Measurements from ENCODE around the gene INKA2. TPM values are rescaled to one million over a fixed set of nuclear protein-coding genes. Genes with fewer than 3 reads are reported as not detected.

Gene INKA2
- total and polyA plus RNA-seq, 7 donors, result 1.2 to 5.4 (median 3.0) TPM

- intact Hi-C loops (cut with DNase I), result no loop called here
- H3K9me3 ChIP-seq, result no peaks in the 10 kb centered on the region
- no peak for DNase-seq
- peaks cover 0 to 26% (median 0%) of the 10 kb centered on the region in 4 donors for H3K36me3 ChIP-seq
- H3K4me1 ChIP-seq, result peaks cover 0 to 8% (median 0%) of the 10 kb centered on the region in 4 donors
- 85 to 88% methylated on average over 9 of the region's 9 CpGs for WGBS, 2 donors
- H3K4me3 ChIP-seq, result no peak overlapping the region
- TF ChIP-seq POLR2AphosphoS5 (IDR thresholded peaks at IDR 0.05), result no peak
- no peak for TF ChIP-seq EP300 (IDR thresholded peaks at IDR 0.05)
- TF ChIP-seq CTCF (IDR thresholded peaks at IDR 0.05), result no peak
- no peak for TF ChIP-seq POLR2A (IDR thresholded peaks at IDR 0.05)
- no peak overlapping the region for H3K27ac ChIP-seq
- no peaks in the 10 kb centered on the region for H3K27me3 ChIP-seq
Measured at GRCh38 chr1:111775966-111776365, 36.8 kb upstream of the INKA2 start.

- intact Hi-C loops (cut with DNase I), result no loop called here
- H3K9me3 ChIP-seq, result no peaks in the 10 kb centered on the region
- peak overlapping the region in 2 of 4 donors; percentile 2 to 12 for H3K27ac ChIP-seq
- peaks cover 0 to 6% (median 0%) of the 10 kb centered on the region in 4 donors for H3K4me1 ChIP-seq
- no peak overlapping the region for H3K4me3 ChIP-seq
- 90 to 91% methylated on average over 4 of the region's 4 CpGs for WGBS, 2 donors
- H3K36me3 ChIP-seq, result peaks cover 4 to 41% (median 5%) of the 10 kb centered on the region in 4 donors
- H3K27me3 ChIP-seq, result no peaks in the 10 kb centered on the region
- no peak for DNase-seq
- TF ChIP-seq POLR2A (IDR thresholded peaks at IDR 0.05) (no peak), POLR2AphosphoS5 (IDR thresholded peaks at IDR 0.05) (peak in 1 of 4 donors; percentile 16), CTCF (IDR thresholded peaks at IDR 0.05) (no peak)
Measured at GRCh38 chr1:111770916-111771315, 31.7 kb upstream of the INKA2 start.

GRCh38 chr1:111769517-111770146 lies 30.4 kb upstream of the INKA2 start:
- intact Hi-C loops (cut with DNase I), result loop anchor here (1.0 to 2.0 kb wide), 2 partner anchors 288 to 547 kb away; no protein-coding TSS in a partner anchor
- TF ChIP-seq CTCF (IDR thresholded peaks at IDR 0.05), result peak; percentile 79 to 83 (median 82)
- TF ChIP-seq POLR2A (IDR thresholded peaks at IDR 0.05), result no peak
- TF ChIP-seq POLR2AphosphoS5 (IDR thresholded peaks at IDR 0.05), result no peak
- no peak for TF ChIP-seq EP300 (IDR thresholded peaks at IDR 0.05)
- Histone ChIP-seq H3K4me3 (no peak overlapping the region), H3K4me1 (peaks cover 0 to 6% (median 0%) of the 10 kb centered on the region in 4 donors), H3K9me3 (no peaks in the 10 kb centered on the region), H3K27ac (no peak overlapping the region), H3K27me3 (no peaks in the 10 kb centered on the region), H3K36me3 (peaks cover 4 to 54% (median 9%) of the 10 kb centered on the region in 4 donors)
- no peak for DNase-seq
- WGBS, 2 donors, result 39 to 44% methylated on average over 6 of the region's 6 CpGs

- Histone ChIP-seq H3K27me3 (no peaks in the 10 kb centered on the region), H3K9me3 (no peaks in the 10 kb centered on the region), H3K36me3 (peaks cover 4 to 57% (median 10%) of the 10 kb centered on the region in 4 donors), H3K27ac (no peak overlapping the region), H3K4me3 (no peak overlapping the region), H3K4me1 (peaks cover 0 to 6% (median 0%) of the 10 kb centered on the region in 4 donors)
- DNase-seq, result no peak
- TF ChIP-seq EP300 (IDR thresholded peaks at IDR 0.05), result no peak
- TF ChIP-seq POLR2AphosphoS5 (IDR thresholded peaks at IDR 0.05), result no peak
- no peak for TF ChIP-seq POLR2A (IDR thresholded peaks at IDR 0.05)
- TF ChIP-seq CTCF (IDR thresholded peaks at IDR 0.05), result no peak
- intact Hi-C loops (cut with DNase I), result loop anchor here (1.0 to 2.0 kb wide), 2 partner anchors 287 to 546 kb away; no protein-coding TSS in a partner anchor
Measured at GRCh38 chr1:111768625-111769024, 29.4 kb upstream of the INKA2 start.
